Epithelial cell of esophagus (primary cell): Measurements from ENCODE around the gene RFX3.

Experiments used
- DNase-seq: peaks from one replicate; pipeline ENCODE4 v3.0.0; 2010; ENCODE audit warnings: low read depth
- H3K4me3 ChIP-seq: 2 replicates; pipeline ENCODE4 v1.5.1; 2011; ENCODE audit warnings: mild to moderate bottlenecking, low read length, control low read depth
- TF ChIP-seq, protein P1 (sequence below): IDR thresholded peaks from 2 replicates; pipeline ENCODE4 v1.5.1; 2011; ENCODE audit warnings: low read depth, mild to moderate bottlenecking, low read length, control low read depth, inconsistent platforms; ENCODE audit not compliant: insufficient read depth; ENCODE audit errors: missing control alignments

The RFX3 gene

GRCh38 chr9:3507395-3508077 is 18.3 kb downstream of the RFX3 start:
- TF ChIP-seq, protein P1, sequence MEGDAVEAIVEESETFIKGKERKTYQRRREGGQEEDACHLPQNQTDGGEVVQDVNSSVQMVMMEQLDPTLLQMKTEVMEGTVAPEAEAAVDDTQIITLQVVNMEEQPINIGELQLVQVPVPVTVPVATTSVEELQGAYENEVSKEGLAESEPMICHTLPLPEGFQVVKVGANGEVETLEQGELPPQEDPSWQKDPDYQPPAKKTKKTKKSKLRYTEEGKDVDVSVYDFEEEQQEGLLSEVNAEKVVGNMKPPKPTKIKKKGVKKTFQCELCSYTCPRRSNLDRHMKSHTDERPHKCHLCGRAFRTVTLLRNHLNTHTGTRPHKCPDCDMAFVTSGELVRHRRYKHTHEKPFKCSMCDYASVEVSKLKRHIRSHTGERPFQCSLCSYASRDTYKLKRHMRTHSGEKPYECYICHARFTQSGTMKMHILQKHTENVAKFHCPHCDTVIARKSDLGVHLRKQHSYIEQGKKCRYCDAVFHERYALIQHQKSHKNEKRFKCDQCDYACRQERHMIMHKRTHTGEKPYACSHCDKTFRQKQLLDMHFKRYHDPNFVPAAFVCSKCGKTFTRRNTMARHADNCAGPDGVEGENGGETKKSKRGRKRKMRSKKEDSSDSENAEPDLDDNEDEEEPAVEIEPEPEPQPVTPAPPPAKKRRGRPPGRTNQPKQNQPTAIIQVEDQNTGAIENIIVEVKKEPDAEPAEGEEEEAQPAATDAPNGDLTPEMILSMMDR: no peak
- no peak overlapping the region for H3K4me3 ChIP-seq
- DNase-seq: no peak

- TF ChIP-seq, protein P1: no peak
- DNase-seq: no peak
- no peak overlapping the region for H3K4me3 ChIP-seq
Observed at GRCh38 chr9:3506164-3506563, 19.6 kb downstream of the RFX3 start.

DNA sequence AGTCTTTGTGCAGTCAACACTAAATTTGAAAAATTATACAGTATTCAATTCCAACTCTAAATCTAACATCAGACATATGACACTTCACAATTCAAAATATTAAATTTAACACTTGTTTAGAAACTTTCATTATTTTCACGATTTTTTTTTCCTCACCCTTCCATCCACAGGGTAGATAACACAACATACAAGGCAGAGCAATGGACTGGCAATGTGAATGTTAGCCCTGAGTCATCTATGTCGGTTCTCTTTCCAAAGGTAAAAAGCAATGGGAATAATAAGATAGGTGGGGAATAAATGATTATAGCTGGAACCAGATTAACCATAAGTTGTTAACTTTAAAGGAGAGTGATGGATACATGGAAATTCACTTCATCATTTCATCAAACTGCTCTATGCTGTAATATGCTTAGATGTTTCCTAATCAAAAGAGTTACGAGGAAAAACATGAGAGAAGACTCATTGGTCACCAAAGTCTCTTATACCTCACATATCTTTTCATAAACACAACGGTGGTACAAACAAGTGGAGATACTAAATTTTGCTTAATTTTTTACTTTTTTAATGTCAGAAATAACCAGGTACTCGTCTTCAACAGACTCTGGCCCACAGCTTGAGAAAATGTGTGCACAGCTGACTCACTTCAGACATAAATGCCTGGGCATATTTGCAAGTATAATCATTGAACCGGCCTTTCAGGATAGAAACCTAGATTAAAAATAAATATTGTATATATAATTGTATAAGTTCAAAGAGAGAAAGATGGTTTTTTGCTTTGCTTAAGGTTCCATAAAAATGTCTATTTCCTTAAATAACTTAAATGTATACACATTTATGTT is 23.0 kb downstream of the RFX3 start:
- TF ChIP-seq, protein P1: no peak
- H3K4me3 ChIP-seq: no peak overlapping the region
- peak; percentile 80 for DNase-seq

GRCh38 chr9:3500044-3500443 is 25.8 kb downstream of the RFX3 start:
- no peak overlapping the region for H3K4me3 ChIP-seq
- TF ChIP-seq, protein P1: no peak
- DNase-seq: no peak

- DNase-seq: no peak
- H3K4me3 ChIP-seq: no peak overlapping the region
- TF ChIP-seq, protein P1: no peak
Observed at GRCh38 chr9:3498691-3499090, 27.1 kb downstream of the RFX3 start.

- TF ChIP-seq, protein P1: no peak
- no peak overlapping the region for H3K4me3 ChIP-seq
- no peak for DNase-seq
Observed at GRCh38 chr9:3497857-3498256, 27.9 kb downstream of the RFX3 start.

DNA sequence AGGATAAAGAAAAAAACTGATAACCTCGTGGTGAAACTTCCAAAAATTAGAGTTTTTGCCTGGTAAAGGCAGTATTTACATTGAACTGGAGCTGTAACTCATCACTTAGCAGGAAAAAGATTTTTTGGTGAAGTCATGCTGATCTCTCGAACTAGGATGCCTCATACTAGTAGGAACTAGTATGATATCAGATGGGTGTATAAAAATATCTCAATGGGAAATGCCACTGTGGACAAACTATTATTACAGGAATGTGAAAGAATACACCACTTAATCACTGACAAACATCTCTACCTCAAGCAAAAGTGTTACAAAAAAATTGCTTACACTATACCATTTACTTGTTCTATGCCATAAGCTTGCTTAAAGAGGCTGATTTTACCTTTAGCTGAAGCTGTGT is 28.4 kb downstream of the RFX3 start:
- H3K4me3 ChIP-seq: no peak overlapping the region
- DNase-seq: peak; percentile 71
- TF ChIP-seq, protein P1: no peak
